GM12873 (cell line): Measurements from ENCODE around the gene NXF1.

ENCODE experiments used
- TF ChIP-seq, protein P1 (sequence below): IDR thresholded peaks from 2 replicates; pipeline ENCODE4 v1.5.1; 2012; ENCODE audit warnings: low read depth, mild to moderate bottlenecking, moderate library complexity, low read length, control low read depth; ENCODE audit not compliant: insufficient read depth; ENCODE audit errors: missing control alignments

NXF1 gene

GRCh38 chr11:62752994-62753735 is 52.1 kb downstream of the NXF1 start:
- TF ChIP-seq, protein P1, sequence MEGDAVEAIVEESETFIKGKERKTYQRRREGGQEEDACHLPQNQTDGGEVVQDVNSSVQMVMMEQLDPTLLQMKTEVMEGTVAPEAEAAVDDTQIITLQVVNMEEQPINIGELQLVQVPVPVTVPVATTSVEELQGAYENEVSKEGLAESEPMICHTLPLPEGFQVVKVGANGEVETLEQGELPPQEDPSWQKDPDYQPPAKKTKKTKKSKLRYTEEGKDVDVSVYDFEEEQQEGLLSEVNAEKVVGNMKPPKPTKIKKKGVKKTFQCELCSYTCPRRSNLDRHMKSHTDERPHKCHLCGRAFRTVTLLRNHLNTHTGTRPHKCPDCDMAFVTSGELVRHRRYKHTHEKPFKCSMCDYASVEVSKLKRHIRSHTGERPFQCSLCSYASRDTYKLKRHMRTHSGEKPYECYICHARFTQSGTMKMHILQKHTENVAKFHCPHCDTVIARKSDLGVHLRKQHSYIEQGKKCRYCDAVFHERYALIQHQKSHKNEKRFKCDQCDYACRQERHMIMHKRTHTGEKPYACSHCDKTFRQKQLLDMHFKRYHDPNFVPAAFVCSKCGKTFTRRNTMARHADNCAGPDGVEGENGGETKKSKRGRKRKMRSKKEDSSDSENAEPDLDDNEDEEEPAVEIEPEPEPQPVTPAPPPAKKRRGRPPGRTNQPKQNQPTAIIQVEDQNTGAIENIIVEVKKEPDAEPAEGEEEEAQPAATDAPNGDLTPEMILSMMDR: no peak

- TF ChIP-seq, protein P1: no peak
Observed at GRCh38 chr11:62752177-62752785, 53.0 kb downstream of the NXF1 start.

- TF ChIP-seq, protein P1: no peak
Observed at GRCh38 chr11:62747475-62748160, 57.6 kb downstream of the NXF1 start.
